Liver (tissue), 3 donors: ENCODE results near the gene RAPGEF6.

Experiments used
- CTCF ChIP-seq: fragments of 150-350 bp; IDR thresholded peaks from 2 replicates; pipeline ENCODE4 v1.5.1; 2017; ENCODE audit warnings: improper control_type of control experiment, low read depth, low read length; ENCODE audit not compliant: missing input control
- FOXA1 ChIP-seq: IDR thresholded peaks from 2 replicates; pipeline ENCODE4 v1.6.1; 2016; ENCODE audit warnings: antibody characterized with exemption
- GABPA ChIP-seq, 2 donors: IDR thresholded peaks in 1 of 2; conservative IDR thresholded peaks in 1 of 2; 2 replicates each; pipeline ENCODE4 v1.6.1; 2016; ENCODE audit warnings: antibody characterized with exemption in 2 of 2, mild to moderate bottlenecking in 1 of 2, moderate library complexity in 1 of 2
- HNF4A ChIP-seq, 2 donors: conservative IDR thresholded peaks; 2 replicates each; pipeline ENCODE4 v1.6.1; 2016; ENCODE audit warnings: antibody characterized with exemption in 2 of 2, mild to moderate bottlenecking in 2 of 2
- HNF4G ChIP-seq: IDR thresholded peaks from 2 replicates; pipeline ENCODE4 v1.6.1; 2016; ENCODE audit warnings: antibody characterized with exemption
- MAX ChIP-seq: IDR thresholded peaks from 2 replicates; pipeline ENCODE4 v1.6.1; 2016; ENCODE audit warnings: antibody characterized with exemption
- NR2F2 ChIP-seq: IDR thresholded peaks from 2 replicates; pipeline ENCODE4 v1.6.1; 2016; ENCODE audit warnings: antibody characterized with exemption
- RAD21 ChIP-seq, 2 donors: IDR thresholded peaks; 2 replicates each; pipeline ENCODE4 v1.6.1; 2016; ENCODE audit warnings: antibody characterized with exemption in 2 of 2, mild to moderate bottlenecking in 2 of 2
- SP1 ChIP-seq: IDR thresholded peaks from 2 replicates; pipeline ENCODE4 v1.6.1; 2018; ENCODE audit warnings: antibody characterized with exemption, mild to moderate bottlenecking
- TAF1 ChIP-seq: conservative IDR thresholded peaks from 2 replicates; pipeline ENCODE4 v1.6.1; 2016; ENCODE audit warnings: antibody characterized with exemption, mild to moderate bottlenecking
- YY1 ChIP-seq: IDR thresholded peaks from 2 replicates; pipeline ENCODE4 v1.6.1; 2016; ENCODE audit warnings: antibody characterized with exemption, mild to moderate bottlenecking
- ZBTB33 ChIP-seq: IDR thresholded peaks from 2 replicates; pipeline ENCODE4 v1.6.1; 2016; ENCODE audit warnings: antibody characterized with exemption
- TF ChIP-seq, protein P1 (sequence below): IDR thresholded peaks from 2 replicates; pipeline ENCODE4 v1.6.1; 2016; ENCODE audit warnings: antibody characterized with exemption, mild to moderate bottlenecking
- TF ChIP-seq, protein P2 (sequence below): IDR thresholded peaks from 2 replicates; pipeline ENCODE4 v1.6.1; 2016; ENCODE audit warnings: antibody characterized with exemption
- donor health status: healthy.
- donor health status: healthy.

DNA sequence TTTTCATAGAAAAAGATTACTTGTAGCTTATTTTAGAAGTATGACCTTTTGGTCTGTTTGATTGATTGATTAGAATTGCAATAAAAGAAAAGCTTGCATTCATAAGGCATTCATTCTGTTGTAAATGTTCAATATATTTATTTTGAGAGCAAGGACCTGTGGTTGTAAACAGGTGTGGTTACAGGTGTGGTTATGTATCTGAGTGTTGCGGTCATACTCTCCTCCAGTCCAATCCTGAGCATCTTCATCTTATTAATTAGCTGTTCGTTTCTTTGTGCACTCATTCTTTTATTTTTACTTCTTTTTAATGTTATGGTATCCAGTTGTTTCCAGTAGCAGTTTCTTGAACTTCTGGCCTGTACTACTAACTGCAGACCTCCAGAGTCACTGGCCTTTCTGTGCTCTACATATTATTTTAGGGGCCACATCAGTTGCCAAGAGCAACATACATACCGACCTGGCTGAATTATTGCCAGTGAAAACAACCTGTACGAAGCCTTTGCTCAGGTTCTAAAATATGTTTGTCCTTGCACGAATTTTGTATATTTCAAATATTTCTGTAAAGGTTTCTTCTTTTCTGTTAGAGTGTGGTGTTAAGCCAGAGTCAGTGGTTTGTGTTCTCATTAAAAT, 242.4 kb downstream of the RAPGEF6 start:
- no peak for TF ChIP-seq CTCF
- no peak for TF ChIP-seq HNF4G
- TF ChIP-seq ZBTB33: no peak
- no peak for TF ChIP-seq MAX
- TF ChIP-seq FOXA1: no peak
- TF ChIP-seq RAD21 (IDR thresholded peaks at IDR 0.05): no peak
- TF ChIP-seq NR2F2: no peak
- no peak for TF ChIP-seq TAF1
- TF ChIP-seq, protein P1, sequence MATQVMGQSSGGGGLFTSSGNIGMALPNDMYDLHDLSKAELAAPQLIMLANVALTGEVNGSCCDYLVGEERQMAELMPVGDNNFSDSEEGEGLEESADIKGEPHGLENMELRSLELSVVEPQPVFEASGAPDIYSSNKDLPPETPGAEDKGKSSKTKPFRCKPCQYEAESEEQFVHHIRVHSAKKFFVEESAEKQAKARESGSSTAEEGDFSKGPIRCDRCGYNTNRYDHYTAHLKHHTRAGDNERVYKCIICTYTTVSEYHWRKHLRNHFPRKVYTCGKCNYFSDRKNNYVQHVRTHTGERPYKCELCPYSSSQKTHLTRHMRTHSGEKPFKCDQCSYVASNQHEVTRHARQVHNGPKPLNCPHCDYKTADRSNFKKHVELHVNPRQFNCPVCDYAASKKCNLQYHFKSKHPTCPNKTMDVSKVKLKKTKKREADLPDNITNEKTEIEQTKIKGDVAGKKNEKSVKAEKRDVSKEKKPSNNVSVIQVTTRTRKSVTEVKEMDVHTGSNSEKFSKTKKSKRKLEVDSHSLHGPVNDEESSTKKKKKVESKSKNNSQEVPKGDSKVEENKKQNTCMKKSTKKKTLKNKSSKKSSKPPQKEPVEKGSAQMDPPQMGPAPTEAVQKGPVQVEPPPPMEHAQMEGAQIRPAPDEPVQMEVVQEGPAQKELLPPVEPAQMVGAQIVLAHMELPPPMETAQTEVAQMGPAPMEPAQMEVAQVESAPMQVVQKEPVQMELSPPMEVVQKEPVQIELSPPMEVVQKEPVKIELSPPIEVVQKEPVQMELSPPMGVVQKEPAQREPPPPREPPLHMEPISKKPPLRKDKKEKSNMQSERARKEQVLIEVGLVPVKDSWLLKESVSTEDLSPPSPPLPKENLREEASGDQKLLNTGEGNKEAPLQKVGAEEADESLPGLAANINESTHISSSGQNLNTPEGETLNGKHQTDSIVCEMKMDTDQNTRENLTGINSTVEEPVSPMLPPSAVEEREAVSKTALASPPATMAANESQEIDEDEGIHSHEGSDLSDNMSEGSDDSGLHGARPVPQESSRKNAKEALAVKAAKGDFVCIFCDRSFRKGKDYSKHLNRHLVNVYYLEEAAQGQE: no peak
- no peak for TF ChIP-seq SP1
- TF ChIP-seq, protein P2, sequence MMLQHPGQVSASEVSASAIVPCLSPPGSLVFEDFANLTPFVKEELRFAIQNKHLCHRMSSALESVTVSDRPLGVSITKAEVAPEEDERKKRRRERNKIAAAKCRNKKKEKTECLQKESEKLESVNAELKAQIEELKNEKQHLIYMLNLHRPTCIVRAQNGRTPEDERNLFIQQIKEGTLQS: no peak
- no peak for TF ChIP-seq HNF4A (conservative IDR thresholded peaks at IDR 0.05)
- no peak for TF ChIP-seq GABPA (IDR thresholded peaks at IDR 0.05 in 1 of 2, conservative IDR thresholded peaks at IDR 0.05 in 1 of 2)
- TF ChIP-seq YY1: no peak
